ENCODE results near the gene CCL5. TPM values are rescaled to one million over a fixed set of nuclear protein-coding genes. Genes with fewer than 3 reads are reported as not detected.

Gene CCL5
- polyA plus RNA-seq, 1 donor from 2014 or later: not detected

Small RNA genes lying within 50 kb of the gene (small RNA-seq; reads per million reads assigned to genes)
- gene RF00100: 603 to 2,584 (median 681) reads per million in 3 experiments

Other genes starting within 250 kb of the CCL5 start
- gene RASL10B, start 148.7 kb downstream of the CCL5 start, polyA plus RNA-seq: 10.7 and 11.3 TPM in 2 replicates
- 0.38 and 1.2 TPM in 2 replicates for gene GAS2L2, start 127.1 kb downstream of the CCL5 start, polyA plus RNA-seq
- gene C17orf50, start 119.5 kb downstream of the CCL5 start, polyA plus RNA-seq: not detected in 2 replicates
- gene MMP28, start 84.7 kb downstream of the CCL5 start, polyA plus RNA-seq: 0.31 TPM in 1 of 2 replicates, not detected in the other
- gene TAF15, start 70.9 kb downstream of the CCL5 start, polyA plus RNA-seq: 45.8 and 50.9 TPM in 2 replicates
- gene HEATR9, start 11.5 kb downstream of the CCL5 start, polyA plus RNA-seq: not detected in 2 replicates
- not detected in 2 replicates for gene RDM1, start 50.4 kb upstream of the CCL5 start, polyA plus RNA-seq
- not detected in 2 replicates for gene LYZL6, start 63.4 kb upstream of the CCL5 start, polyA plus RNA-seq
- gene CCL16, start 101.1 kb upstream of the CCL5 start, polyA plus RNA-seq: not detected in 2 replicates
- not detected in 2 replicates for gene CCL14, start 106.4 kb upstream of the CCL5 start, polyA plus RNA-seq
- not detected in 2 replicates for gene CCL15, start 121.2 kb upstream of the CCL5 start, polyA plus RNA-seq
- gene CCL23, start 137.6 kb upstream of the CCL5 start, polyA plus RNA-seq: not detected in 2 replicates
- gene CCL18, start 183.9 kb upstream of the CCL5 start, polyA plus RNA-seq: not detected in 2 replicates
- not detected in 2 replicates for gene CCL3, start 209.8 kb upstream of the CCL5 start, polyA plus RNA-seq
- gene CCL4, start 223.5 kb upstream of the CCL5 start, polyA plus RNA-seq: not detected in 2 replicates